ENCODE data around the gene CCDC87. TPM values are rescaled to one million over a fixed set of nuclear protein-coding genes. Genes with fewer than 3 reads are reported as not detected.
A peak's percentile ranks its signal among the peaks of the same experiment; 100 is the strongest.
"Not testable (repeated sequence)": the region's sequence is repeated elsewhere in the genome, so short reads cannot be mapped to it uniquely, and the experiment has no call there.

The CCDC87 gene
- total RNA-seq, 3 donors from 2014 or later: 0.32 to 0.63 (median 0.58) TPM

GRCh38 chr11:66593650-66594049 is 787 bp upstream of the CCDC87 start:
- Histone ChIP-seq H3K4me1 (ENCODE audit: low read depth) (peaks cover 24% of the 10 kb centered on the region), H3K36me3 (ENCODE audit: low read depth) (no peaks in the 10 kb centered on the region), H3K9me3 (no peaks in the 10 kb centered on the region), H3K4me3 (peak overlapping the region; percentile 7)
- DNase-seq: no peak
- no peak for ATAC-seq
- intact Hi-C loops (cut with DNase I, micrococcal nuclease): no loop called here
- no peak for TF ChIP-seq CTCF (IDR thresholded peaks at IDR 0.05)

- DNase-seq (peak in 1 of 3 donors; percentile 19), ATAC-seq (peak; percentile 18)
- Histone ChIP-seq H3K4me1 (ENCODE audit: low read depth) (peaks cover 24% of the 10 kb centered on the region), H3K36me3 (ENCODE audit: low read depth) (no peaks in the 10 kb centered on the region), H3K9me3 (no peaks in the 10 kb centered on the region), H3K4me3 (peak overlapping the region; percentile 7)
- no peak for TF ChIP-seq CTCF (IDR thresholded peaks at IDR 0.05)
- intact Hi-C loops (cut with DNase I, micrococcal nuclease): no loop called here
Observed at GRCh38 chr11:66593303-66593635, 406 bp upstream of the CCDC87 start.

GRCh38 chr11:66591175-66591574 is 1.7 kb downstream of the CCDC87 start:
- no peaks in the 10 kb centered on the region for H3K9me3 ChIP-seq
- H3K4me3 ChIP-seq: no peak overlapping the region
- H3K36me3 ChIP-seq (ENCODE audit: low read depth): no peaks in the 10 kb centered on the region
- intact Hi-C loops (cut with DNase I, micrococcal nuclease): no loop called here
- ATAC-seq: no peak
- no peak for TF ChIP-seq CTCF (IDR thresholded peaks at IDR 0.05)
- DNase-seq: no peak
- H3K4me1 ChIP-seq (ENCODE audit: low read depth): peaks cover 18% of the 10 kb centered on the region

GRCh38 chr11:66589996-66590675 is 2.7 kb downstream of the CCDC87 start:
- Histone ChIP-seq H3K4me3 (no peak overlapping the region), H3K36me3 (ENCODE audit: low read depth) (no peaks in the 10 kb centered on the region), H3K9me3 (no peaks in the 10 kb centered on the region), H3K4me1 (ENCODE audit: low read depth) (peaks cover 15% of the 10 kb centered on the region)
- ATAC-seq (no peak), DNase-seq (no peak)
- no peak for TF ChIP-seq CTCF (IDR thresholded peaks at IDR 0.05)
- intact Hi-C loops (cut with DNase I, micrococcal nuclease): no loop called here

- H3K9me3 ChIP-seq; H3K4me3 ChIP-seq; H3K4me1 ChIP-seq (ENCODE audit: low read depth); H3K36me3 ChIP-seq (ENCODE audit: low read depth); ATAC-seq; intact Hi-C loops (cut with DNase I, micrococcal nuclease); DNase-seq: not testable (repeated sequence)
Observed at GRCh38 chr11:66589315-66589714, 3.5 kb downstream of the CCDC87 start.

GRCh38 chr11:66586136-66586535 is 6.7 kb downstream of the CCDC87 start:
- DNase-seq (no peak), ATAC-seq (no peak)
- H3K4me3 ChIP-seq: no peak overlapping the region
- peaks cover 11% of the 10 kb centered on the region for H3K9me3 ChIP-seq
- no peak for TF ChIP-seq CTCF (IDR thresholded peaks at IDR 0.05)
- no peaks in the 10 kb centered on the region for H3K4me1 ChIP-seq (ENCODE audit: low read depth)
- intact Hi-C loops (cut with DNase I, micrococcal nuclease): no loop called here
- H3K36me3 ChIP-seq (ENCODE audit: low read depth): no peaks in the 10 kb centered on the region

- H3K9me3 ChIP-seq: peaks cover 11% of the 10 kb centered on the region
- H3K4me1 ChIP-seq (ENCODE audit: low read depth); intact Hi-C loops (cut with DNase I, micrococcal nuclease); H3K4me3 ChIP-seq; H3K36me3 ChIP-seq (ENCODE audit: low read depth); DNase-seq; ATAC-seq: not testable (repeated sequence)
Observed at GRCh38 chr11:66585447-66585846, 7.4 kb downstream of the CCDC87 start.

- H3K36me3 ChIP-seq (ENCODE audit: low read depth); ATAC-seq; DNase-seq; H3K4me1 ChIP-seq (ENCODE audit: low read depth); H3K4me3 ChIP-seq; intact Hi-C loops (cut with DNase I, micrococcal nuclease): not testable (repeated sequence)
- peaks cover 11% of the 10 kb centered on the region for H3K9me3 ChIP-seq
Observed at GRCh38 chr11:66582565-66583147, 10.2 kb downstream of the CCDC87 start.
